Dedifferentiated amniotic fluid mesenchymal stem cell (primary cell): ENCODE results near the gene NEDD8.

Source experiments
- DNase-seq: peaks from one replicate; pipeline ENCODE4 v3.0.0-alpha.2; 2016; ENCODE audit errors: extremely low spot score

Gene NEDD8

DNA sequence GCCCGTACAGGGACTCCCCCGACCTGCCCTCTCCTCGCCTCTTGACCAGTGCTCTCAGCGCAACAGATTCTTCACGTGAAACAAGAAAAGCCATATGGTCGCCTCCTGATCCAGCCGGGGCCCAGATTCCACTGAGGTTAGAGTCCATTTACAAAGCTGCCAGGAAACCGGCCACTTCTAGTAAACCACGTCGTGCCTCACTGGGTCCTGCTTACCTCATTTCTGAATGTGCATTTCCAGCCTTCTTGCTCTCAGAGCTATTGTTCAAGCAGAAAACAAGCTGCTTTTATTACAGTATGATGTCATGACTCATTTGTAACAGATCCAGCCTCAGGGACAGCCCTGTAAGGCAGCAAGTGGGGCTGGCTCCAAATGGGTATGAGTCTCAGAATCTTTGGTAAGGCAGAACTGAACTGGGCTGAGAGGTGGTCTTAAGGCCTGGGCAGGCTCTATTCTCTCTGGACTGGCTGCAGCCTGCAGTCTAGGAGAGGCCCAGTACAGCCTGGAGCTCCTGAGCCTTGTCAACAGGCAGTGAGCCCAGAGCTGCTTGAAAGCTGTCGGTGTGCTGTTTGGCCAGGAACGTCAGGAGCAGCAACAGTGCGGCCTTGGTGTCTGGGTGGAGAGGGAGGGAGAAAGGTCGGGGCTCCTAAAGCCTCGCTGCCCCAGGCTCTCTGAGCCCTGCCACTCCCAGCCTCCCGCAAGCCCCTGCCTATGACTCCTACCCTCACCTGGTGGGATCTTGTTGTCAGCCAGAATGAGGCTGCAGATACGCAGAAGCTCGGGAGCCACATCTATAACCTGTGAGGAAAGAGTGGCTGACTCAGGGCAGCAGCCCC is 52.0 kb downstream of the NEDD8 start:
- DNase-seq, result peak; percentile 23

- DNase-seq, result no peak
These were observed 52.7 kb downstream of the NEDD8 start for GRCh38 chr14:24179294-24179960.

- no peak for DNase-seq
These were observed 53.6 kb downstream of the NEDD8 start for GRCh38 chr14:24178399-24179178.

GRCh38 chr14:24177891-24178290 is 54.3 kb downstream of the NEDD8 start:
- DNase-seq, result no peak

- no peak for DNase-seq
These were observed 54.9 kb downstream of the NEDD8 start for GRCh38 chr14:24177041-24177825.

DNA sequence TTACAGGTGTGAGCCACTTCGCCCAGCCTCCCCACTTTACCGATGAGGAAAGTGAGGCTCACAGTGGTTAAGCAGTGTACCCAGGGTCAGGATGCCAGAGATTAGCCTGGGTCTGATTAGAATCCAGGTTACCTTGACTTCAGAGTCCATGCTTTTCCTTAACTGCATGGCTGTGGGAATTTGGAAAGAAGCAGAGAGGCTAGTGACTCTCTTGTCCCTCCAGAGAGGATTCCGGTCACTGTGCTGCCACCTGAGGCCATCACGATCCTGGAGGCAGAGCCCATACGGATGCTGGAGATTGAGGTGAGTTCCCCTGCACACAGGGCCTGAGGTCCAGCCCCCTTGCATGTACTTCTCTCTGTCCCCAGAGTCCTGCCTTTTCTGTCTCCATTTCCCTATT is 55.6 kb downstream of the NEDD8 start:
- no peak for DNase-seq

GRCh38 chr14:24172871-24173281 is 59.3 kb downstream of the NEDD8 start:
- no peak for DNase-seq

DNA sequence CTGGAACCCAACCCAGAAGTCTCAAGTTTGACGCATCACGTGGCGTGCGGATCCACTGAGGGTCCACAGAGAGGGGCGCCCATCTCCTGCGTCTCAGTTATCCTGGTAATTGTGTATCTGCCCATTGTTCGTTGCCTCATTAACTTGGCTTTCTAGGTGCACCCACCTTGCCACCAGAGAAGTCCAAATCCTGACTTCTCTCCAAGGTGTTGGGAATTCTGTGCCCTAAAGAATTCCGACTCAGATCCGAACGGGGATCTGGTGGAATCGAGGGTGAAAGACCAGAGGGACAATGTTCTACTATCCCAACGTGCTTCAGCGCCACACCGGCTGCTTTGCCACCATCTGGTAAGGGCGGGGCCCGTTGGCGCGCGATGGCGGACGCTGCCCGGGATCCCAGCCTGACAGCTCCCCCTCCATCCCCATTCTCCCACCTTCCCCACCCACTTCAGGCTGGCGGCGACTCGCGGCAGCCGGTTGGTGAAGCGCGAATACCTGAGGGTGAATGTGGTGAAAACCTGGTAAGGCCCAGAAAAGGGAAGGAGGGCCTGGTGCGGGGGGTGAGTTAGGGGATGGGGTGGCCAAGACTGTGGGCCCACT is 59.8 kb downstream of the NEDD8 start:
- DNase-seq, result no peak

- no peak for DNase-seq
These were observed 60.5 kb downstream of the NEDD8 start, which contains the start of gene REC8 for GRCh38 chr14:24171422-24172260. Gene REC8, plus strand, starts transcription at chr14:24172080. Its CDS starts 473 bp downstream, at chr14:24172553.

- no peak for DNase-seq
These were observed 64.6 kb downstream of the NEDD8 start for GRCh38 chr14:24167469-24168114.
